Mononuclear cell (primary cell): ENCODE data around the gene MAST4. TPM values are rescaled to one million over a fixed set of nuclear protein-coding genes. Genes with fewer than 3 reads are reported as not detected.

Experiments used
- H3K27me3 ChIP-seq: 2 replicates; pipeline ENCODE4 v1.6.0; 2011; ENCODE audit warnings: low read length, control low read depth; ENCODE audit not compliant: insufficient read depth
- H3K4me1 ChIP-seq: 2 replicates; pipeline ENCODE4 v1.5.1; 2011; ENCODE audit warnings: mild to moderate bottlenecking, low read length, control low read depth; ENCODE audit not compliant: insufficient read depth
- H3K4me3 ChIP-seq: 2 replicates; pipeline ENCODE4 v1.5.1; 2011; ENCODE audit warnings: mild to moderate bottlenecking, low read length, moderate library complexity
- H3K9me3 ChIP-seq: 2 replicates; pipeline ENCODE4 v1.5.1; 2011; ENCODE audit warnings: low read depth, mild to moderate bottlenecking, control low read depth, low read length
- total RNA-seq: library from RNA; depleted of rRNA; stranded (reverse); fragments of >200 nt; gene quantifications from one replicate; pipeline ENCODE4 v1.2.3, GENCODE V29; 2012

The MAST4 gene
- total RNA-seq, 1 donor, result 8.4 TPM

- Histone ChIP-seq H3K9me3 (no peaks in the 10 kb centered on the region), H3K4me1 (no peaks in the 10 kb centered on the region), H3K4me3 (no peak overlapping the region), H3K27me3 (no peaks in the 10 kb centered on the region)
Measured at GRCh38 chr5:66617226-66617861, 21.2 kb downstream of the MAST4 start.

GRCh38 chr5:66617991-66618768 is 22.0 kb downstream of the MAST4 start:
- no peak overlapping the region for H3K4me3 ChIP-seq
- H3K9me3 ChIP-seq, result no peaks in the 10 kb centered on the region
- H3K27me3 ChIP-seq, result no peaks in the 10 kb centered on the region
- no peaks in the 10 kb centered on the region for H3K4me1 ChIP-seq

- Histone ChIP-seq H3K4me1 (no peaks in the 10 kb centered on the region), H3K9me3 (no peaks in the 10 kb centered on the region), H3K27me3 (no peaks in the 10 kb centered on the region), H3K4me3 (no peak overlapping the region)
Measured at GRCh38 chr5:66620711-66621110, 24.5 kb downstream of the MAST4 start.

- H3K4me3 ChIP-seq, result no peak overlapping the region
- H3K9me3 ChIP-seq, result no peaks in the 10 kb centered on the region
- H3K4me1 ChIP-seq, result no peaks in the 10 kb centered on the region
- no peaks in the 10 kb centered on the region for H3K27me3 ChIP-seq
Measured at GRCh38 chr5:66621146-66621545, 25.0 kb downstream of the MAST4 start.

- Histone ChIP-seq H3K4me3 (no peak overlapping the region), H3K9me3 (no peaks in the 10 kb centered on the region), H3K27me3 (no peaks in the 10 kb centered on the region), H3K4me1 (no peaks in the 10 kb centered on the region)
Measured at GRCh38 chr5:66621736-66622135, 25.5 kb downstream of the MAST4 start.

GRCh38 chr5:66628561-66628960 is 32.4 kb downstream of the MAST4 start:
- Histone ChIP-seq H3K4me3 (no peak overlapping the region), H3K27me3 (no peaks in the 10 kb centered on the region), H3K9me3 (no peaks in the 10 kb centered on the region), H3K4me1 (no peaks in the 10 kb centered on the region)

GRCh38 chr5:66629446-66629845 is 33.3 kb downstream of the MAST4 start:
- Histone ChIP-seq H3K27me3 (no peaks in the 10 kb centered on the region), H3K4me3 (no peak overlapping the region), H3K9me3 (no peaks in the 10 kb centered on the region), H3K4me1 (no peaks in the 10 kb centered on the region)

- no peak overlapping the region for H3K4me3 ChIP-seq
- no peaks in the 10 kb centered on the region for H3K27me3 ChIP-seq
- H3K9me3 ChIP-seq, result no peaks in the 10 kb centered on the region
- no peaks in the 10 kb centered on the region for H3K4me1 ChIP-seq
Measured at GRCh38 chr5:66633754-66634153, 37.6 kb downstream of the MAST4 start.

GRCh38 chr5:66634601-66635000 is 38.4 kb downstream of the MAST4 start:
- H3K9me3 ChIP-seq, result no peaks in the 10 kb centered on the region
- no peak overlapping the region for H3K4me3 ChIP-seq
- no peaks in the 10 kb centered on the region for H3K4me1 ChIP-seq
- H3K27me3 ChIP-seq, result no peaks in the 10 kb centered on the region

GRCh38 chr5:66637994-66638393 is 41.8 kb downstream of the MAST4 start:
- no peaks in the 10 kb centered on the region for H3K4me1 ChIP-seq

GRCh38 chr5:66639037-66639436 is 42.8 kb downstream of the MAST4 start:
- Histone ChIP-seq H3K27me3 (no peaks in the 10 kb centered on the region), H3K4me1 (no peaks in the 10 kb centered on the region), H3K4me3 (no peak overlapping the region), H3K9me3 (no peaks in the 10 kb centered on the region)

More at GRCh38 chr5:66637994-66638393, 41.8 kb downstream of the MAST4 start:
- no peaks in the 10 kb centered on the region for H3K27me3 ChIP-seq
- H3K4me3 ChIP-seq, result no peak overlapping the region
- no peaks in the 10 kb centered on the region for H3K9me3 ChIP-seq

GRCh38 chr5:66642538-66642937 is 46.3 kb downstream of the MAST4 start:
- no peak overlapping the region for H3K4me3 ChIP-seq
- H3K27me3 ChIP-seq, result no peaks in the 10 kb centered on the region
- H3K9me3 ChIP-seq, result no peaks in the 10 kb centered on the region
- H3K4me1 ChIP-seq, result no peaks in the 10 kb centered on the region

GRCh38 chr5:66643387-66643786 is 47.2 kb downstream of the MAST4 start:
- no peaks in the 10 kb centered on the region for H3K27me3 ChIP-seq
- no peak overlapping the region for H3K4me3 ChIP-seq
- H3K9me3 ChIP-seq, result no peaks in the 10 kb centered on the region
- no peaks in the 10 kb centered on the region for H3K4me1 ChIP-seq

GRCh38 chr5:66644111-66644510 is 47.9 kb downstream of the MAST4 start:
- no peaks in the 10 kb centered on the region for H3K9me3 ChIP-seq
- H3K4me1 ChIP-seq, result no peaks in the 10 kb centered on the region
- no peak overlapping the region for H3K4me3 ChIP-seq
- no peaks in the 10 kb centered on the region for H3K27me3 ChIP-seq

- Histone ChIP-seq H3K27me3 (no peaks in the 10 kb centered on the region), H3K9me3 (no peaks in the 10 kb centered on the region), H3K4me3 (no peak overlapping the region), H3K4me1 (no peaks in the 10 kb centered on the region)
Measured at GRCh38 chr5:66645039-66645438, 48.8 kb downstream of the MAST4 start.

- Histone ChIP-seq H3K4me1 (no peaks in the 10 kb centered on the region), H3K9me3 (no peaks in the 10 kb centered on the region), H3K4me3 (no peak overlapping the region), H3K27me3 (no peaks in the 10 kb centered on the region)
Measured at GRCh38 chr5:66646570-66646969, 50.4 kb downstream of the MAST4 start.
